Mammary epithelial cell (primary cell): ENCODE data around the gene CDH13.

Experiments used
- CTCF ChIP-seq, 2 donors: IDR thresholded peaks in 1 of 2; conservative IDR thresholded peaks in 1 of 2; 2 replicates each; pipeline ENCODE4 v1.5.1; 2011 to 2012; ENCODE audit warnings: inconsistent platforms in 2 of 2, low read length in 2 of 2, mild to moderate bottlenecking in 2 of 2, control low read depth in 1 of 2, low read depth in 1 of 2; ENCODE audit not compliant: insufficient read depth in 1 of 2; ENCODE audit errors: extremely low read depth in 1 of 2
- EZH2 ChIP-seq: IDR thresholded peaks from 2 replicates; pipeline ENCODE4 v1.6.1; 2012; ENCODE audit warnings: low read length, inconsistent platforms, borderline replicate concordance

GRCh38 chr16:83102336-83102735 is 475.6 kb downstream of the CDH13 start:
- TF ChIP-seq CTCF (conservative IDR thresholded peaks at IDR 0.05 in 1 of 2, IDR thresholded peaks at IDR 0.05 in 1 of 2; ENCODE audit: extremely low read depth in 1 of 2, insufficient read depth in 1 of 2, low read depth in 1 of 2, low read length in 2 of 2) (no peak), EZH2 (no peak)
